HL-60 (cell line): ENCODE results near the gene DOCK7.

Source experiments
- CTCF ChIP-seq: IDR thresholded peaks from one replicate; pipeline ENCODE4 v1.5.1; 2011; ENCODE audit warnings: low read length, control low read depth, inconsistent platforms; ENCODE audit not compliant: insufficient read depth
- GABPA ChIP-seq: IDR thresholded peaks from 2 replicates; pipeline ENCODE4 v1.6.1; 2012; ENCODE audit warnings: low read depth
- POLR2AphosphoS5 ChIP-seq: IDR thresholded peaks from 2 replicates; pipeline ENCODE4 v1.6.1; 2012; ENCODE audit warnings: low read depth

DNA sequence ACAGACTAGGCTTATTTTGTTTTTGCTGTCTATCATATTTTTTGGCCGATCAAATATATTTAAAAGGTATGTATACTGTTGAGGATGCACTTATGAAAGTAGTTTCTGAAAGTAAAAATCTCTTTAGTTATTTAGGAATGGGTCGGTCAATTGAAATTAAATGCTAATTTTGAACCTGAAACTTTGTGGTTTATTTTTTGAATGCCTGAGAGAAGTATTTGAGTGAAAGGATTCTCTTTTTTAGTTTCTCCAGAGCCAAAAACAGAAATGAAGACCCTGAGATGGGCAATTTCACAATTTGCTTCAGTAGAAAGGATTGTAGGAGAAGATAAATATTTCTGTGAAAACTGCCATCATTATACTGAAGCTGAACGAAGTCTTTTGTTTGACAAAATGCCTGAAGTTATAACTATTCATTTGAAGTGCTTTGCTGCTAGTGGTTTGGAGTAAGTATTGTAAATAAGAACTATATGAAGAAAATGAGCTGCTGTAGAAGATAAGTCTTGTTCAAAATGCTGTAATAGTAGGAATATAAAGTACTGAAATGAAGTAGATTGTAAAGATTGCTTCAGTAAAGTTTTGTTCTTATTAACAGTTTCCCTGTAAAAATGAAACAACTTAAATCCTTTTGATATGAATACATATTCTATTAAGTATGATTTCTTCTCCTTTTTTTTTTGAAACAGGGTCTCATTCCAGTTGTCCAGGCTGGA, 239.8 kb downstream of the DOCK7 start:
- TF ChIP-seq CTCF = no peak
- no peak for TF ChIP-seq POLR2AphosphoS5
- no peak for TF ChIP-seq GABPA
